Measurements from ENCODE around the gene CD96.
"Not testable (repeated sequence)": the region's sequence is repeated elsewhere in the genome, so short reads cannot be mapped to it uniquely, and the experiment has no call there.

The CD96 gene

GRCh38 chr3:111617406-111617805 lies 75.4 kb downstream of the CD96 start:
- Mint-ChIP-seq H3K4me1 (peaks cover 45% of the 10 kb centered on the region), H3K27me3 (no peaks in the 10 kb centered on the region), H3K27ac (peak overlapping the region; percentile 74), H3K4me3 (no peak overlapping the region), H3K36me3 (no peaks in the 10 kb centered on the region), H3K9me3 (no peaks in the 10 kb centered on the region)
- ATAC-seq, result no peak

- H3K4me3 Mint-ChIP-seq, result no peak overlapping the region
- H3K9me3 Mint-ChIP-seq, result no peaks in the 10 kb centered on the region
- ATAC-seq, result no peak
- H3K4me1 Mint-ChIP-seq, result peaks cover 40% of the 10 kb centered on the region
- H3K27ac Mint-ChIP-seq, result peak overlapping the region; percentile 21
- no peaks in the 10 kb centered on the region for H3K27me3 Mint-ChIP-seq
- H3K36me3 Mint-ChIP-seq, result no peaks in the 10 kb centered on the region
Measured at GRCh38 chr3:111617912-111618601, 76.1 kb downstream of the CD96 start.

GRCh38 chr3:111618945-111619344 lies 76.9 kb downstream of the CD96 start:
- Mint-ChIP-seq H3K9me3 (no peaks in the 10 kb centered on the region), H3K27me3 (no peaks in the 10 kb centered on the region), H3K36me3 (no peaks in the 10 kb centered on the region), H3K4me3 (no peak overlapping the region), H3K4me1 (peaks cover 34% of the 10 kb centered on the region), H3K27ac (no peak overlapping the region)
- no peak for ATAC-seq

GRCh38 chr3:111619833-111620232 lies 77.8 kb downstream of the CD96 start:
- Mint-ChIP-seq H3K4me3 (no peak overlapping the region), H3K4me1 (peaks cover 28% of the 10 kb centered on the region), H3K36me3 (no peaks in the 10 kb centered on the region), H3K9me3 (no peaks in the 10 kb centered on the region), H3K27me3 (no peaks in the 10 kb centered on the region), H3K27ac (no peak overlapping the region)
- no peak for ATAC-seq

GRCh38 chr3:111621535-111621934 lies 79.5 kb downstream of the CD96 start:
- Mint-ChIP-seq H3K36me3 (no peaks in the 10 kb centered on the region), H3K9me3 (no peaks in the 10 kb centered on the region), H3K4me3 (no peak overlapping the region), H3K27me3 (no peaks in the 10 kb centered on the region), H3K4me1 (peaks cover 11% of the 10 kb centered on the region), H3K27ac (no peak overlapping the region)
- no peak for ATAC-seq

GRCh38 chr3:111627092-111627491 lies 85.1 kb downstream of the CD96 start:
- H3K9me3 Mint-ChIP-seq, result peaks cover 20% of the 10 kb centered on the region
- H3K36me3 Mint-ChIP-seq, result peaks cover 23% of the 10 kb centered on the region
- no peaks in the 10 kb centered on the region for H3K4me1 Mint-ChIP-seq
- no peak for ATAC-seq
- H3K27ac Mint-ChIP-seq, result no peak overlapping the region
- H3K4me3 Mint-ChIP-seq, result no peak overlapping the region
- H3K27me3 Mint-ChIP-seq, result no peaks in the 10 kb centered on the region

GRCh38 chr3:111629018-111629417 lies 87.0 kb downstream of the CD96 start:
- not testable (repeated sequence) for H3K27ac Mint-ChIP-seq, H3K27me3 Mint-ChIP-seq, H3K4me1 Mint-ChIP-seq, H3K4me3 Mint-ChIP-seq, ATAC-seq
- Mint-ChIP-seq H3K36me3 (peaks cover 23% of the 10 kb centered on the region), H3K9me3 (peaks cover 20% of the 10 kb centered on the region)

- not testable (repeated sequence) for ATAC-seq, H3K27me3 Mint-ChIP-seq, H3K27ac Mint-ChIP-seq, H3K4me1 Mint-ChIP-seq, H3K4me3 Mint-ChIP-seq
- H3K9me3 Mint-ChIP-seq, result peaks cover 20% of the 10 kb centered on the region
- peaks cover 23% of the 10 kb centered on the region for H3K36me3 Mint-ChIP-seq
Measured at GRCh38 chr3:111630638-111631037, 88.6 kb downstream of the CD96 start.

- no peaks in the 10 kb centered on the region for H3K9me3 Mint-ChIP-seq
- no peak overlapping the region for H3K4me3 Mint-ChIP-seq
- no peaks in the 10 kb centered on the region for H3K27me3 Mint-ChIP-seq
- no peaks in the 10 kb centered on the region for H3K4me1 Mint-ChIP-seq
- no peak overlapping the region for H3K27ac Mint-ChIP-seq
- no peaks in the 10 kb centered on the region for H3K36me3 Mint-ChIP-seq
- ATAC-seq, result no peak
Measured at GRCh38 chr3:111635403-111635802, 93.4 kb downstream of the CD96 start.

- Mint-ChIP-seq H3K36me3 (no peaks in the 10 kb centered on the region), H3K9me3 (peaks cover 5% of the 10 kb centered on the region), H3K4me1 (no peaks in the 10 kb centered on the region), H3K4me3 (no peak overlapping the region), H3K27ac (no peak overlapping the region), H3K27me3 (no peaks in the 10 kb centered on the region)
- no peak for ATAC-seq
Measured at GRCh38 chr3:111636366-111636885, 94.4 kb downstream of the CD96 start.

GRCh38 chr3:111639316-111639715 lies 97.3 kb downstream of the CD96 start:
- peaks cover 7% of the 10 kb centered on the region for H3K36me3 Mint-ChIP-seq
- no peak overlapping the region for H3K4me3 Mint-ChIP-seq
- ATAC-seq, result no peak
- H3K27ac Mint-ChIP-seq, result no peak overlapping the region
- H3K4me1 Mint-ChIP-seq, result no peaks in the 10 kb centered on the region
- peaks cover 24% of the 10 kb centered on the region for H3K9me3 Mint-ChIP-seq
- no peaks in the 10 kb centered on the region for H3K27me3 Mint-ChIP-seq

- H3K36me3 Mint-ChIP-seq, result no peaks in the 10 kb centered on the region
- H3K27ac Mint-ChIP-seq, result no peak overlapping the region
- H3K4me3 Mint-ChIP-seq, result no peak overlapping the region
- ATAC-seq, result no peak
- peaks cover 16% of the 10 kb centered on the region for H3K4me1 Mint-ChIP-seq
- H3K27me3 Mint-ChIP-seq, result no peaks in the 10 kb centered on the region
- peaks cover 3% of the 10 kb centered on the region for H3K9me3 Mint-ChIP-seq
Measured at GRCh38 chr3:111648991-111649579, 107.1 kb downstream of the CD96 start.

GRCh38 chr3:111650378-111651275 lies 108.6 kb downstream of the CD96 start:
- no peak for ATAC-seq
- no peak overlapping the region for H3K4me3 Mint-ChIP-seq
- no peaks in the 10 kb centered on the region for H3K36me3 Mint-ChIP-seq
- no peak overlapping the region for H3K27ac Mint-ChIP-seq
- peaks cover 20% of the 10 kb centered on the region for H3K4me1 Mint-ChIP-seq
- H3K9me3 Mint-ChIP-seq, result no peaks in the 10 kb centered on the region
- H3K27me3 Mint-ChIP-seq, result no peaks in the 10 kb centered on the region

- ATAC-seq, result no peak
- Mint-ChIP-seq H3K27me3 (no peaks in the 10 kb centered on the region), H3K4me1 (peaks cover 20% of the 10 kb centered on the region), H3K27ac (no peak overlapping the region), H3K4me3 (no peak overlapping the region), H3K36me3 (no peaks in the 10 kb centered on the region), H3K9me3 (no peaks in the 10 kb centered on the region)
Measured at GRCh38 chr3:111652492-111653180, 110.6 kb downstream of the CD96 start.

GRCh38 chr3:111653766-111654165 lies 111.8 kb downstream of the CD96 start:
- H3K27ac Mint-ChIP-seq, result no peak overlapping the region

More at GRCh38 chr3:111653766-111654165, 111.8 kb downstream of the CD96 start:
- Mint-ChIP-seq H3K9me3 (no peaks in the 10 kb centered on the region), H3K27me3 (no peaks in the 10 kb centered on the region), H3K4me1 (peaks cover 20% of the 10 kb centered on the region), H3K36me3 (no peaks in the 10 kb centered on the region), H3K4me3 (no peak overlapping the region)
- no peak for ATAC-seq

All from stimulated activated memory B cell treated with anti-CD40 and anti-IgM and Interleukin-4, amounts not matched to agents 10 μg/mL and 1 μg/mL and 100 μg/mL, for 72 hours (primary cell).